ENCODE measurements around the gene ABCC12.

DNA sequence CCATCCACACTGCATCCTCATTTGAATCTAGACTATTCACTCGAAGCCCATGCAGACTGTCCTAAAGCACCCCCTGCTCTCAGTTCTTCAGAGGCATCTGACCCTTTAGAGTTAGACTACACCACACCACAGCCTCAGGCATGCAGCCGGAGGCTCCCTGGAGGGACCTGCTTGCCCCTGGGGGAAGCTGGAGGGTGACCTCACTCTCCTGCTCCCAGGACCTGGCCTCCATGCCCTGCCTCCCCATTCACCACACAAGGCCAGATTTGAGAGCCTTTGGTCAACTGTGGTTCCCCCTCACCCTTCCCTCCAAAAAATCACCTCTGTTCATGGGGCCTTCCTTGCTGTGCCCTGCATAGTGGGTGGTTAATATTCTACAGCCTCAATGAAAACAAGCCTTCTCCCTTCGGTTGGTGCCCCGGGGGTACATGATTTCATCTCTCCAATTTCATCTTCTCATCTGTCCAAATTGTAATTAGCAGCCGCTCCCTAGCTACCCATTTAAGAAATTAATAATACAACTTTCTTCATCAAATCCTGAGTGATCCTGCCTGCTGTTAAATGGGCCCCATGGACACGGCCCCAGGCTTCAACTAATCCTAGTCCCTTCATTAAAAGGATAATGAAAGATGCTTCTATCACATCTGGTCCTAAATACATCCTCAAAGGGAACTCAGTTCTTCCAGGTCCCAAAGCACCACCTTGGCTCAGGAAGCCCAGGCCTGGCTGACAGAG, 24.4 kb downstream of the ABCC12 start:
- TF ChIP-seq, protein P1, sequence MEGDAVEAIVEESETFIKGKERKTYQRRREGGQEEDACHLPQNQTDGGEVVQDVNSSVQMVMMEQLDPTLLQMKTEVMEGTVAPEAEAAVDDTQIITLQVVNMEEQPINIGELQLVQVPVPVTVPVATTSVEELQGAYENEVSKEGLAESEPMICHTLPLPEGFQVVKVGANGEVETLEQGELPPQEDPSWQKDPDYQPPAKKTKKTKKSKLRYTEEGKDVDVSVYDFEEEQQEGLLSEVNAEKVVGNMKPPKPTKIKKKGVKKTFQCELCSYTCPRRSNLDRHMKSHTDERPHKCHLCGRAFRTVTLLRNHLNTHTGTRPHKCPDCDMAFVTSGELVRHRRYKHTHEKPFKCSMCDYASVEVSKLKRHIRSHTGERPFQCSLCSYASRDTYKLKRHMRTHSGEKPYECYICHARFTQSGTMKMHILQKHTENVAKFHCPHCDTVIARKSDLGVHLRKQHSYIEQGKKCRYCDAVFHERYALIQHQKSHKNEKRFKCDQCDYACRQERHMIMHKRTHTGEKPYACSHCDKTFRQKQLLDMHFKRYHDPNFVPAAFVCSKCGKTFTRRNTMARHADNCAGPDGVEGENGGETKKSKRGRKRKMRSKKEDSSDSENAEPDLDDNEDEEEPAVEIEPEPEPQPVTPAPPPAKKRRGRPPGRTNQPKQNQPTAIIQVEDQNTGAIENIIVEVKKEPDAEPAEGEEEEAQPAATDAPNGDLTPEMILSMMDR (IDR thresholded peaks at IDR 0.05; ENCODE audit: extremely low read depth in 1 of 2, insufficient read depth in 1 of 2, low read depth in 1 of 2, low read length in 2 of 2) = no peak
- no peak for TF ChIP-seq EZH2 (IDR thresholded peaks at IDR 0.05; ENCODE audit: borderline replicate concordance, low read depth, low read length, severe bottlenecking)
- no peak for TF ChIP-seq POLR2A (IDR thresholded peaks at IDR 0.05; ENCODE audit: low read depth, low read length)
- TF ChIP-seq FOS (IDR thresholded peaks at IDR 0.05; ENCODE audit: borderline replicate concordance, insufficient read depth, low read length) = no peak
- TF ChIP-seq GATA2 (IDR thresholded peaks at IDR 0.05; ENCODE audit: insufficient read depth, insufficient read length, low read depth, low read length) = no peak
- no peak for TF ChIP-seq POLR2AphosphoS5 (IDR thresholded peaks at IDR 0.05; ENCODE audit: insufficient read depth, low read depth, low read length)
- TF ChIP-seq, protein P2, sequence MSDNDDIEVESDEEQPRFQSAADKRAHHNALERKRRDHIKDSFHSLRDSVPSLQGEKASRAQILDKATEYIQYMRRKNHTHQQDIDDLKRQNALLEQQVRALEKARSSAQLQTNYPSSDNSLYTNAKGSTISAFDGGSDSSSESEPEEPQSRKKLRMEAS (IDR thresholded peaks at IDR 0.05; ENCODE audit: insufficient read depth, insufficient read length) = no peak
- no peak for TF ChIP-seq JUN (IDR thresholded peaks at IDR 0.05; ENCODE audit: borderline replicate concordance, insufficient read depth, insufficient read length, low read depth)
- TF ChIP-seq MYC (IDR thresholded peaks at IDR 0.05; ENCODE audit: low read depth, low read length) = no peak

All from endothelial cell of umbilical vein (primary cell).